Neural cell (in vitro differentiated cells): ENCODE measurements around the gene ITK. TPM values are rescaled to one million over a fixed set of nuclear protein-coding genes. Genes with fewer than 3 reads are reported as not detected.

Experiments used
- H2AFZ ChIP-seq: fragments of 200-600, 300-800 bp; sonication (generic), shearing (Covaris generic); 2 replicates; pipeline ENCODE4 v1.6.0; 2014; ENCODE audit warnings: low read depth, mild to moderate bottlenecking, antibody characterized with exemption, low read length, moderate library complexity
- H3F3A ChIP-seq: fragments of 200-600 bp; shearing (Covaris generic); 2 replicates; pipeline ENCODE4 v1.6.1; 2016; ENCODE audit warnings: mild to moderate bottlenecking, moderate library complexity, mixed read lengths, antibody characterized with exemption, low read length; ENCODE audit not compliant: insufficient read depth, poor library complexity, severe bottlenecking
- H3K27ac ChIP-seq: fragments of 200-600, 300-800 bp; sonication (generic), shearing (Covaris generic); 2 replicates; pipeline ENCODE4 v1.5.1; 2014; ENCODE audit warnings: mild to moderate bottlenecking, low read length, moderate library complexity
- H3K27me3 ChIP-seq: fragments of 300-800, 200-600 bp; sonication (generic), shearing (Covaris generic); 2 replicates; pipeline ENCODE4 v1.6.0; 2014; ENCODE audit warnings: mild to moderate bottlenecking, low read depth, low read length, moderate library complexity; ENCODE audit not compliant: insufficient read depth
- H3K36me3 ChIP-seq: fragments of 300-800, 200-600 bp; sonication (generic), shearing (Covaris generic); 2 replicates; pipeline ENCODE4 v1.5.1; 2014; ENCODE audit warnings: mild to moderate bottlenecking, antibody characterized with exemption, low read length, moderate library complexity; ENCODE audit not compliant: insufficient read depth
- H3K4me2 ChIP-seq: fragments of 300-800, 200-600 bp; sonication (generic), shearing (Covaris generic); 2 replicates; pipeline ENCODE4 v1.6.0; 2014; ENCODE audit warnings: mild to moderate bottlenecking, low read length
- H3K4me3 ChIP-seq: fragments of 300-800, 200-600 bp; sonication (generic), shearing (Covaris generic); 2 replicates; pipeline ENCODE4 v1.5.1; 2014; ENCODE audit warnings: mild to moderate bottlenecking, low read length, moderate library complexity
- H3K79me2 ChIP-seq: fragments of 200-600 bp; shearing (Covaris generic); replicated peaks from 2 replicates; pipeline ENCODE4 v1.6.0; 2014; ENCODE audit warnings: mild to moderate bottlenecking, low read length, moderate library complexity; ENCODE audit not compliant: insufficient read depth
- H3K9ac ChIP-seq: fragments of 300-800, 200-600 bp; sonication (generic), shearing (Covaris generic); 2 replicates; pipeline ENCODE4 v1.6.1; 2016; ENCODE audit warnings: mild to moderate bottlenecking, low read length, mixed read lengths
- H3K9me2 ChIP-seq: fragments of 200-600 bp; shearing (Covaris generic); 2 replicates; pipeline ENCODE4 v1.6.1; 2016; ENCODE audit warnings: mild to moderate bottlenecking, low read length, mixed read lengths; ENCODE audit not compliant: insufficient read depth
- H3K9me3 ChIP-seq: fragments of 200-600, 300-800 bp; sonication (generic), shearing (Covaris generic); 2 replicates; pipeline ENCODE4 v1.6.1; 2016; ENCODE audit warnings: mild to moderate bottlenecking, mixed run types, low read length, moderate library complexity, mixed read lengths
- H4K20me1 ChIP-seq: fragments of 200-600 bp; shearing (Covaris generic); 2 replicates; pipeline ENCODE4 v1.6.1; 2016; ENCODE audit warnings: mild to moderate bottlenecking, mixed run types; ENCODE audit not compliant: insufficient read depth
- EP300 ChIP-seq: fragments of 450-650 bp; conservative IDR thresholded peaks from 2 replicates; pipeline ENCODE4 v1.6.1; 2014; ENCODE audit warnings: antibody characterized with exemption, mild to moderate bottlenecking, moderate library complexity; ENCODE audit not compliant: poor library complexity, severe bottlenecking
- EZH2 ChIP-seq: fragments of 200-600, 300-800 bp; shearing (Covaris generic), sonication (generic); IDR thresholded peaks from 2 replicates; pipeline ENCODE4 v1.6.1; 2014; ENCODE audit warnings: antibody characterized with exemption, low read length, borderline replicate concordance, mild to moderate bottlenecking; ENCODE audit not compliant: insufficient read depth, poor library complexity, severe bottlenecking
- MXI1 ChIP-seq: fragments of 450-650 bp; conservative IDR thresholded peaks from 2 replicates; pipeline ENCODE4 v1.6.1; 2014; ENCODE audit warnings: antibody characterized with exemption, mild to moderate bottlenecking; ENCODE audit not compliant: poor library complexity, severe bottlenecking
- POLR2AphosphoS5 ChIP-seq: IDR thresholded peaks from 2 replicates; pipeline ENCODE4 v1.6.1; 2012
- RAD21 ChIP-seq: fragments of 450-650 bp; conservative IDR thresholded peaks from 2 replicates; pipeline ENCODE4 v1.6.1; 2014; ENCODE audit warnings: antibody characterized with exemption, mild to moderate bottlenecking, moderate library complexity
- SMC3 ChIP-seq: fragments of 450-650 bp; conservative IDR thresholded peaks from 2 replicates; pipeline ENCODE4 v1.6.1; 2014; ENCODE audit warnings: antibody characterized with exemption, mild to moderate bottlenecking, moderate library complexity; ENCODE audit not compliant: poor library complexity
- TAF1 ChIP-seq: IDR thresholded peaks from 2 replicates; pipeline ENCODE4 v1.6.1; 2012; ENCODE audit warnings: low read depth
- polyA plus RNA-seq: library from polyadenylated mRNA; depleted of rRNA; stranded (reverse); fragments of >200 nt; gene quantifications from 2 replicates; pipeline ENCODE4 v1.2.3, GENCODE V29; 2014
- TF ChIP-seq, protein P1 (sequence below): IDR thresholded peaks from 2 replicates; pipeline ENCODE4 v1.6.1; 2012; ENCODE audit warnings: borderline replicate concordance
- TF ChIP-seq, protein P2 (sequence below): fragments of 450-650 bp; IDR thresholded peaks from 2 replicates; pipeline ENCODE4 v1.5.1; 2014; ENCODE audit warnings: antibody characterized with exemption, mild to moderate bottlenecking, moderate library complexity; ENCODE audit not compliant: poor library complexity, severe bottlenecking

ITK gene
- polyA plus RNA-seq, 1 donor from 2014 or later: not detected

DNA sequence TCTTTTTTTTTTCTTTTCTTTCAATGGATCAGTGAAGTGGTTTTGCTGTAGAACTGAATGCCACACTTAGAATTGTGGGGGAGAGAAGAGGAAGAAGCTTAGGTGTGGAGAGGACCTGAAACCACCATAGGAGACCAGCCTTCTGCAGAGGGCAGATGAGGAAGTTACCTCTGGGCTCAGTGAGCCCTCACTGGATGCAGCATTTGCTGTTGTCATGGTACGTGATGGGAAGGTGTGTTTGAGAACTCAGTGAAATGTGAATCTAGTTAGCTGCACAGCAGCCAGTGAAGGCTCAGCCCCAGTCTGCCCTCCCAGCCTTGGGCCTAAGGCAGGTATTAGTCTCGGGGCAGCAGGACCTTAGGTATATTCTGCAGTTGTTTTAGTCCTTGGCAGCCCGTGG lies 102.8 kb downstream of the ITK start:
- Histone ChIP-seq H3K27ac (no peak overlapping the region), H3K79me2 (peaks cover 43% of the 10 kb centered on the region), H3F3A (no peaks in the 10 kb centered on the region)

DNA sequence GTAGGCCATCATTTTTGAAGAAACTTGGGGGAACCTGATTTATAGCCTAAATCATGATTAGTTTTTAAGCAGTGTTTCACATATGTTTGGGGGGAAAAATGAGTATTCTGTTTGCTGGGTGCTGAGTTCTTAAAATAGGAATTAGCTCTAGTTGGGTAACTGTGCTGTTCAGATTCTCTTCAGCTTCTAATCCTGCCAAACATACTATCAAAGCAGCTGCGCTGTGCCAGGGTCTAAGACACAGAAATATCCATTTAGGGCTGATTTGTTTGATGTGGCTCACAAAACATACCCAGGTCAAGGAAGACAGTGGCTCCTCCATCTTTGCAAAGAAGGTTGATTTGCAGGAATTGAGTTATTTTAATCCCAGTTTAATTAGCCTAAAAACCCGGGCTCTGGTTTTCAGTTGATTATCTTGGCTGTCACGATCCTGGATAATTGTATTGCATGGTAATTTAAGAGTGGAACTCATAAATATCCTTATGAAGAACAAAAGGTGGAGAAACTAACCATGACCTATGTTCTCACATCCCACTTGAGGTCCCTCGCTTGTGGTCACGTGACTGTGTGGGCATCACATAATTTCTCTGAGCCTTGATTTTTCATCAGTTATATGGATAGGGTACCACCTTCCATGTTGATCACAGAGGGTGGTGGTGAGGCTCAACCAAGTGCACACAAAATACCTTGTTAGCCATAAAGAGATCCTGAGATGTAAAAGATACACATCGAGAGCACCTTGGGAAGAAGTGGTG lies 104.0 kb downstream of the ITK start:
- TF ChIP-seq TAF1 (no peak), SMC3 (no peak), EP300 (no peak), RAD21 (no peak), EZH2 (no peak), POLR2AphosphoS5 (no peak), MXI1 (no peak)
- TF ChIP-seq, protein P1, sequence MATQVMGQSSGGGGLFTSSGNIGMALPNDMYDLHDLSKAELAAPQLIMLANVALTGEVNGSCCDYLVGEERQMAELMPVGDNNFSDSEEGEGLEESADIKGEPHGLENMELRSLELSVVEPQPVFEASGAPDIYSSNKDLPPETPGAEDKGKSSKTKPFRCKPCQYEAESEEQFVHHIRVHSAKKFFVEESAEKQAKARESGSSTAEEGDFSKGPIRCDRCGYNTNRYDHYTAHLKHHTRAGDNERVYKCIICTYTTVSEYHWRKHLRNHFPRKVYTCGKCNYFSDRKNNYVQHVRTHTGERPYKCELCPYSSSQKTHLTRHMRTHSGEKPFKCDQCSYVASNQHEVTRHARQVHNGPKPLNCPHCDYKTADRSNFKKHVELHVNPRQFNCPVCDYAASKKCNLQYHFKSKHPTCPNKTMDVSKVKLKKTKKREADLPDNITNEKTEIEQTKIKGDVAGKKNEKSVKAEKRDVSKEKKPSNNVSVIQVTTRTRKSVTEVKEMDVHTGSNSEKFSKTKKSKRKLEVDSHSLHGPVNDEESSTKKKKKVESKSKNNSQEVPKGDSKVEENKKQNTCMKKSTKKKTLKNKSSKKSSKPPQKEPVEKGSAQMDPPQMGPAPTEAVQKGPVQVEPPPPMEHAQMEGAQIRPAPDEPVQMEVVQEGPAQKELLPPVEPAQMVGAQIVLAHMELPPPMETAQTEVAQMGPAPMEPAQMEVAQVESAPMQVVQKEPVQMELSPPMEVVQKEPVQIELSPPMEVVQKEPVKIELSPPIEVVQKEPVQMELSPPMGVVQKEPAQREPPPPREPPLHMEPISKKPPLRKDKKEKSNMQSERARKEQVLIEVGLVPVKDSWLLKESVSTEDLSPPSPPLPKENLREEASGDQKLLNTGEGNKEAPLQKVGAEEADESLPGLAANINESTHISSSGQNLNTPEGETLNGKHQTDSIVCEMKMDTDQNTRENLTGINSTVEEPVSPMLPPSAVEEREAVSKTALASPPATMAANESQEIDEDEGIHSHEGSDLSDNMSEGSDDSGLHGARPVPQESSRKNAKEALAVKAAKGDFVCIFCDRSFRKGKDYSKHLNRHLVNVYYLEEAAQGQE: no peak
- TF ChIP-seq, protein P2, sequence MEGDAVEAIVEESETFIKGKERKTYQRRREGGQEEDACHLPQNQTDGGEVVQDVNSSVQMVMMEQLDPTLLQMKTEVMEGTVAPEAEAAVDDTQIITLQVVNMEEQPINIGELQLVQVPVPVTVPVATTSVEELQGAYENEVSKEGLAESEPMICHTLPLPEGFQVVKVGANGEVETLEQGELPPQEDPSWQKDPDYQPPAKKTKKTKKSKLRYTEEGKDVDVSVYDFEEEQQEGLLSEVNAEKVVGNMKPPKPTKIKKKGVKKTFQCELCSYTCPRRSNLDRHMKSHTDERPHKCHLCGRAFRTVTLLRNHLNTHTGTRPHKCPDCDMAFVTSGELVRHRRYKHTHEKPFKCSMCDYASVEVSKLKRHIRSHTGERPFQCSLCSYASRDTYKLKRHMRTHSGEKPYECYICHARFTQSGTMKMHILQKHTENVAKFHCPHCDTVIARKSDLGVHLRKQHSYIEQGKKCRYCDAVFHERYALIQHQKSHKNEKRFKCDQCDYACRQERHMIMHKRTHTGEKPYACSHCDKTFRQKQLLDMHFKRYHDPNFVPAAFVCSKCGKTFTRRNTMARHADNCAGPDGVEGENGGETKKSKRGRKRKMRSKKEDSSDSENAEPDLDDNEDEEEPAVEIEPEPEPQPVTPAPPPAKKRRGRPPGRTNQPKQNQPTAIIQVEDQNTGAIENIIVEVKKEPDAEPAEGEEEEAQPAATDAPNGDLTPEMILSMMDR: no peak
- Histone ChIP-seq H3K79me2 (peaks cover 31% of the 10 kb centered on the region), H3K36me3 (peaks cover 6% of the 10 kb centered on the region), H4K20me1 (no peaks in the 10 kb centered on the region), H3K4me2 (no peak overlapping the region), H3K9me2 (no peaks in the 10 kb centered on the region), H3K27ac (no peak overlapping the region), H3F3A (no peaks in the 10 kb centered on the region), H3K9me3 (no peaks in the 10 kb centered on the region), H3K9ac (no peak overlapping the region), H3K4me3 (no peak overlapping the region), H2AFZ (no peak overlapping the region), H3K27me3 (no peaks in the 10 kb centered on the region)

More for the DNA sequence above, 102.8 kb downstream of the ITK start:
- peaks cover 6% of the 10 kb centered on the region for H3K36me3 ChIP-seq
- no peaks in the 10 kb centered on the region for H3K27me3 ChIP-seq
- H3K4me2 ChIP-seq: no peak overlapping the region
- no peak overlapping the region for H3K9ac ChIP-seq
- H3K4me3 ChIP-seq: no peak overlapping the region
- no peaks in the 10 kb centered on the region for H3K9me2 ChIP-seq
- no peak overlapping the region for H2AFZ ChIP-seq
- H4K20me1 ChIP-seq: no peaks in the 10 kb centered on the region
- TF ChIP-seq MXI1: no peak
- no peak for TF ChIP-seq SMC3
- TF ChIP-seq POLR2AphosphoS5: no peak
- TF ChIP-seq TAF1: no peak
- no peaks in the 10 kb centered on the region for H3K9me3 ChIP-seq
